ENCODE measurements around the gene RFLNA.

The RFLNA gene

GRCh38 chr12:124277394-124278241 lies 17.3 kb upstream of the RFLNA start:
- Mint-ChIP-seq H3K4me1 (no peaks in the 10 kb centered on the region), H3K4me3 (no peak overlapping the region), H3K36me3 (no peaks in the 10 kb centered on the region), H3K27ac (no peak overlapping the region), H3K9me3 (no peaks in the 10 kb centered on the region), H3K27me3 (peaks cover 13% of the 10 kb centered on the region)

- peaks cover 16% of the 10 kb centered on the region for H3K27me3 Mint-ChIP-seq
- no peaks in the 10 kb centered on the region for H3K9me3 Mint-ChIP-seq
- H3K27ac Mint-ChIP-seq = no peak overlapping the region
- no peaks in the 10 kb centered on the region for H3K4me1 Mint-ChIP-seq
- H3K36me3 Mint-ChIP-seq = no peaks in the 10 kb centered on the region
- no peak overlapping the region for H3K4me3 Mint-ChIP-seq
Observed at GRCh38 chr12:124278389-124279101, 16.3 kb upstream of the RFLNA start.

GRCh38 chr12:124279315-124279714 lies 15.6 kb upstream of the RFLNA start:
- H3K4me3 Mint-ChIP-seq = no peak overlapping the region
- H3K36me3 Mint-ChIP-seq = no peaks in the 10 kb centered on the region
- H3K27me3 Mint-ChIP-seq = peaks cover 16% of the 10 kb centered on the region
- H3K27ac Mint-ChIP-seq = no peak overlapping the region
- no peaks in the 10 kb centered on the region for H3K4me1 Mint-ChIP-seq
- H3K9me3 Mint-ChIP-seq = no peaks in the 10 kb centered on the region

- H3K36me3 Mint-ChIP-seq = no peaks in the 10 kb centered on the region
- peaks cover 15% of the 10 kb centered on the region for H3K27me3 Mint-ChIP-seq
- H3K9me3 Mint-ChIP-seq = no peaks in the 10 kb centered on the region
- no peak overlapping the region for H3K4me3 Mint-ChIP-seq
- no peak overlapping the region for H3K27ac Mint-ChIP-seq
- no peaks in the 10 kb centered on the region for H3K4me1 Mint-ChIP-seq
Observed at GRCh38 chr12:124279846-124280360, 15.0 kb upstream of the RFLNA start.

GRCh38 chr12:124281309-124281708 lies 13.6 kb upstream of the RFLNA start:
- H3K9me3 Mint-ChIP-seq = peaks cover 5% of the 10 kb centered on the region
- no peak overlapping the region for H3K27ac Mint-ChIP-seq
- H3K27me3 Mint-ChIP-seq = peaks cover 12% of the 10 kb centered on the region
- H3K36me3 Mint-ChIP-seq = no peaks in the 10 kb centered on the region
- no peaks in the 10 kb centered on the region for H3K4me1 Mint-ChIP-seq
- no peak overlapping the region for H3K4me3 Mint-ChIP-seq

- Mint-ChIP-seq H3K9me3 (peaks cover 5% of the 10 kb centered on the region), H3K27ac (no peak overlapping the region), H3K4me1 (no peaks in the 10 kb centered on the region), H3K4me3 (no peak overlapping the region), H3K36me3 (no peaks in the 10 kb centered on the region), H3K27me3 (peaks cover 10% of the 10 kb centered on the region)
Observed at GRCh38 chr12:124282287-124282686, 12.6 kb upstream of the RFLNA start.

GRCh38 chr12:124283326-124283725 lies 11.6 kb upstream of the RFLNA start:
- Mint-ChIP-seq H3K27me3 (peaks cover 10% of the 10 kb centered on the region), H3K4me1 (no peaks in the 10 kb centered on the region), H3K36me3 (no peaks in the 10 kb centered on the region), H3K9me3 (peaks cover 5% of the 10 kb centered on the region), H3K4me3 (no peak overlapping the region), H3K27ac (no peak overlapping the region)

- no peak overlapping the region for H3K27ac Mint-ChIP-seq
- peaks cover 7% of the 10 kb centered on the region for H3K27me3 Mint-ChIP-seq
- H3K4me1 Mint-ChIP-seq = no peaks in the 10 kb centered on the region
- no peak overlapping the region for H3K4me3 Mint-ChIP-seq
- H3K36me3 Mint-ChIP-seq = no peaks in the 10 kb centered on the region
- H3K9me3 Mint-ChIP-seq = peaks cover 5% of the 10 kb centered on the region
Observed at GRCh38 chr12:124284368-124284767, 10.5 kb upstream of the RFLNA start.

GRCh38 chr12:124286414-124286813 lies 8.5 kb upstream of the RFLNA start:
- Mint-ChIP-seq H3K27ac (no peak overlapping the region), H3K27me3 (peaks cover 6% of the 10 kb centered on the region), H3K9me3 (peaks cover 5% of the 10 kb centered on the region), H3K36me3 (no peaks in the 10 kb centered on the region), H3K4me3 (no peak overlapping the region), H3K4me1 (no peaks in the 10 kb centered on the region)

GRCh38 chr12:124286971-124287370 lies 7.9 kb upstream of the RFLNA start:
- Mint-ChIP-seq H3K27ac (no peak overlapping the region), H3K4me3 (no peak overlapping the region), H3K4me1 (no peaks in the 10 kb centered on the region), H3K27me3 (peaks cover 5% of the 10 kb centered on the region), H3K36me3 (no peaks in the 10 kb centered on the region), H3K9me3 (peaks cover 5% of the 10 kb centered on the region)

- Mint-ChIP-seq H3K27ac (no peak overlapping the region), H3K4me1 (no peaks in the 10 kb centered on the region), H3K9me3 (peaks cover 5% of the 10 kb centered on the region), H3K4me3 (no peak overlapping the region), H3K36me3 (no peaks in the 10 kb centered on the region), H3K27me3 (peaks cover 9% of the 10 kb centered on the region)
Observed at GRCh38 chr12:124289634-124290600, 5.0 kb upstream of the RFLNA start.

- H3K4me1 Mint-ChIP-seq = no peaks in the 10 kb centered on the region
- no peaks in the 10 kb centered on the region for H3K36me3 Mint-ChIP-seq
- no peak overlapping the region for H3K27ac Mint-ChIP-seq
- H3K9me3 Mint-ChIP-seq = no peaks in the 10 kb centered on the region
- H3K4me3 Mint-ChIP-seq = no peak overlapping the region
- H3K27me3 Mint-ChIP-seq = peaks cover 18% of the 10 kb centered on the region
Observed at GRCh38 chr12:124292385-124292784, 2.5 kb upstream of the RFLNA start.

- Mint-ChIP-seq H3K27ac (no peak overlapping the region), H3K9me3 (no peaks in the 10 kb centered on the region), H3K27me3 (peaks cover 20% of the 10 kb centered on the region), H3K4me3 (no peak overlapping the region), H3K36me3 (no peaks in the 10 kb centered on the region), H3K4me1 (no peaks in the 10 kb centered on the region)
Observed at GRCh38 chr12:124293286-124294003, 1.4 kb upstream of the RFLNA start.

- H3K4me1 Mint-ChIP-seq = no peaks in the 10 kb centered on the region
- no peak overlapping the region for H3K4me3 Mint-ChIP-seq
- no peaks in the 10 kb centered on the region for H3K36me3 Mint-ChIP-seq
- H3K27ac Mint-ChIP-seq = no peak overlapping the region
- H3K27me3 Mint-ChIP-seq = peaks cover 19% of the 10 kb centered on the region
- no peaks in the 10 kb centered on the region for H3K9me3 Mint-ChIP-seq
Observed at GRCh38 chr12:124295431-124296058, 652 bp downstream of the RFLNA start.

Data from activated naive CD4-positive, alpha-beta T cell treated with anti-CD3 and anti-CD28 coated beads, Interleukin-2, amount 50 U/mL, for 24 hours (primary cell).